ENCODE data around the gene TMEM222.

The TMEM222 gene

DNA sequence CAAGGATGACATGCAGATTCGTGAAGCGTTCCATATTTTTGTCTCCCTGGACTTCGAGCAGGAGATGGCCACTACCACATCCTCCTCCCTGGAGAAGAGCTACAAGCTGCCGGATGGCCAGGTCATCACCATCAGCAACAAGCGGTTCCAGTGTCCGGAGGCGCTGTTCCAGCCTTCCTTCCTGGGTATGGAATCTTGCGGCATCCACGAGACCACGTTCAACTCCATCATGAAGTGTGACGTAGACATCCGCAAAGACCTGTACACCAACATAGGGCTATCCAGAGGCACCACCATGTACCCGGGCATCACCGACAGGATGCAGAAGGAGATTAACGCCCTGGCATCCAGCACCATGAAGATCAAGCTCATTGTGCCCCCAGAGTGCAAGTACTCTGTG is 3.3 kb downstream of the TMEM222 start:
- TF ChIP-seq TAF1 (IDR thresholded peaks at IDR 0.05; ENCODE audit: borderline replicate concordance, insufficient read depth, low read length) (no peak), SIN3A (IDR thresholded peaks at IDR 0.05; ENCODE audit: borderline replicate concordance, insufficient read depth, low read length) (no peak), POLR2AphosphoS5 (IDR thresholded peaks at IDR 0.05; ENCODE audit: low read depth, low read length) (no peak)

DNA sequence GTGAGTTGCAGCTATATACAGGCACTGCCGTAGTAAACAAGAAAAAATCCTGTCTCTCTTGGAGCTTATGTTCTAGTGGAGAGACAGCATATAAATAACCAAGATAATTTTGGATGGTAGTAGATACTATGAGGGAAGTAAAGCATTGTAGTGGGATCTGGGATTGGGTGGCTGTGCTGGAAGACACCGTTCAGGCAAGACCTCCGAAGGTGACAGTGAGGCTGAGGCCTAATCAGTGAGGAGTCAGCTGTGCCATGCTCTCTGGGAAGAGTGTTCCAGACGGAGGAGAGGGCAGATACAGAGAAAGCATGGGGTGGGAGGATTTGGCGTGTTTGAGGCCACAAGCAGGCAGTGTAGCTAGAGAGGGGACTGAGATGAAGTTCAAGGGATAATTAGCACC is 6.0 kb downstream of the TMEM222 start:
- TF ChIP-seq, protein P1, sequence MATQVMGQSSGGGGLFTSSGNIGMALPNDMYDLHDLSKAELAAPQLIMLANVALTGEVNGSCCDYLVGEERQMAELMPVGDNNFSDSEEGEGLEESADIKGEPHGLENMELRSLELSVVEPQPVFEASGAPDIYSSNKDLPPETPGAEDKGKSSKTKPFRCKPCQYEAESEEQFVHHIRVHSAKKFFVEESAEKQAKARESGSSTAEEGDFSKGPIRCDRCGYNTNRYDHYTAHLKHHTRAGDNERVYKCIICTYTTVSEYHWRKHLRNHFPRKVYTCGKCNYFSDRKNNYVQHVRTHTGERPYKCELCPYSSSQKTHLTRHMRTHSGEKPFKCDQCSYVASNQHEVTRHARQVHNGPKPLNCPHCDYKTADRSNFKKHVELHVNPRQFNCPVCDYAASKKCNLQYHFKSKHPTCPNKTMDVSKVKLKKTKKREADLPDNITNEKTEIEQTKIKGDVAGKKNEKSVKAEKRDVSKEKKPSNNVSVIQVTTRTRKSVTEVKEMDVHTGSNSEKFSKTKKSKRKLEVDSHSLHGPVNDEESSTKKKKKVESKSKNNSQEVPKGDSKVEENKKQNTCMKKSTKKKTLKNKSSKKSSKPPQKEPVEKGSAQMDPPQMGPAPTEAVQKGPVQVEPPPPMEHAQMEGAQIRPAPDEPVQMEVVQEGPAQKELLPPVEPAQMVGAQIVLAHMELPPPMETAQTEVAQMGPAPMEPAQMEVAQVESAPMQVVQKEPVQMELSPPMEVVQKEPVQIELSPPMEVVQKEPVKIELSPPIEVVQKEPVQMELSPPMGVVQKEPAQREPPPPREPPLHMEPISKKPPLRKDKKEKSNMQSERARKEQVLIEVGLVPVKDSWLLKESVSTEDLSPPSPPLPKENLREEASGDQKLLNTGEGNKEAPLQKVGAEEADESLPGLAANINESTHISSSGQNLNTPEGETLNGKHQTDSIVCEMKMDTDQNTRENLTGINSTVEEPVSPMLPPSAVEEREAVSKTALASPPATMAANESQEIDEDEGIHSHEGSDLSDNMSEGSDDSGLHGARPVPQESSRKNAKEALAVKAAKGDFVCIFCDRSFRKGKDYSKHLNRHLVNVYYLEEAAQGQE (IDR thresholded peaks at IDR 0.05; ENCODE audit: insufficient read depth in 1 of 2, low read depth in 2 of 2, low read length in 2 of 2), result no peak
- no peak for TF ChIP-seq SIN3A (IDR thresholded peaks at IDR 0.05; ENCODE audit: borderline replicate concordance, insufficient read depth, low read length)
- no peak for TF ChIP-seq POLR2AphosphoS5 (IDR thresholded peaks at IDR 0.05; ENCODE audit: low read depth, low read length)
- TF ChIP-seq TAF1 (IDR thresholded peaks at IDR 0.05; ENCODE audit: borderline replicate concordance, insufficient read depth, low read length), result no peak

DNA sequence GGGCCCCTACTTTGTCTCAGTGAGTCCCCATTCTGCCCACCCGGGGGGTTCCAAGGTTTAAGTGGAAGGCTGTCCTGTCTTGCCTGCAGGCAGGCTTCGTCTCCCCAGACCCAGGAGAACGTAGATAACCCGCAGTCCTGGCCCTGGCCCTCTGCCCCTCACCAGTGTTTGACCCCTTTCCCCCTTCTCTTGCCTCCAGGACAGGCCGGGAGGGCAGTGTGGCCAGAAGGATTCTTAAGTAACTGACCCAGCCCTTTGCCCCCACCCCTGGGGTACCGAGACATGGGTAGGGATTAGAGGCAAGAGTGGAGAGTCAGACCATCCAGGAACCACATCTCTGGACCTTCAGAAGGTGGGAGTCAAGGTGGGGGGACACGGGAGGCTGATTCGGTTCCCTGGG is 8.8 kb downstream of the TMEM222 start:
- TF ChIP-seq, protein P1 (IDR thresholded peaks at IDR 0.05; ENCODE audit: insufficient read depth in 1 of 2, low read depth in 2 of 2, low read length in 2 of 2), result no peak
- TF ChIP-seq POLR2AphosphoS5 (IDR thresholded peaks at IDR 0.05; ENCODE audit: low read depth, low read length) (no peak), TAF1 (IDR thresholded peaks at IDR 0.05; ENCODE audit: borderline replicate concordance, insufficient read depth, low read length) (no peak), SIN3A (IDR thresholded peaks at IDR 0.05; ENCODE audit: borderline replicate concordance, insufficient read depth, low read length) (no peak), FOXP2 (optimal IDR thresholded peaks at IDR 0.05; ENCODE audit: borderline replicate concordance, extremely low read depth, extremely low read length, insufficient read depth) (no peak)

DNA sequence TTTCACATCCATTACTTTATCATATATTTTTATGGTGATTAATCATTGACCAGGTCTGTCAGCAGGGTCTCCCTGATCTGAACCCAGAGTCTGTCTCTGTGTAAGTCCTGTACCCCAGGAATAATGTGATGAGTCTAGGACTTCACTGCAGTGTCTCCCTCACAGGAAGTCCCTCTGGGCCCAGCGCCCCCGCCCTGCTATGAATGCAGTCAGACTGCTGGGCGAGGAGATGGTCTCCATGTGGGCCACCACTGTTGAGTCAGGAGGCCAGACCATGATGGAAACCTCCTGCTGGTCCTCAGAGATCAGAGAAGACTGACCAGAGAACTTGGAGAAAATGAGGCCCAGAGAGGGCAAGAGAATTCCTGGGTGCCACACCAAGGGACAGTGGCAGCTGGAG is 9.5 kb downstream of the TMEM222 start:
- TF ChIP-seq, protein P1 (IDR thresholded peaks at IDR 0.05; ENCODE audit: insufficient read depth in 1 of 2, low read depth in 2 of 2, low read length in 2 of 2), result no peak
- TF ChIP-seq TAF1 (IDR thresholded peaks at IDR 0.05; ENCODE audit: borderline replicate concordance, insufficient read depth, low read length) (no peak), POLR2AphosphoS5 (IDR thresholded peaks at IDR 0.05; ENCODE audit: low read depth, low read length) (no peak), FOXP2 (optimal IDR thresholded peaks at IDR 0.05; ENCODE audit: borderline replicate concordance, extremely low read depth, extremely low read length, insufficient read depth) (no peak), SIN3A (IDR thresholded peaks at IDR 0.05; ENCODE audit: borderline replicate concordance, insufficient read depth, low read length) (no peak)

DNA sequence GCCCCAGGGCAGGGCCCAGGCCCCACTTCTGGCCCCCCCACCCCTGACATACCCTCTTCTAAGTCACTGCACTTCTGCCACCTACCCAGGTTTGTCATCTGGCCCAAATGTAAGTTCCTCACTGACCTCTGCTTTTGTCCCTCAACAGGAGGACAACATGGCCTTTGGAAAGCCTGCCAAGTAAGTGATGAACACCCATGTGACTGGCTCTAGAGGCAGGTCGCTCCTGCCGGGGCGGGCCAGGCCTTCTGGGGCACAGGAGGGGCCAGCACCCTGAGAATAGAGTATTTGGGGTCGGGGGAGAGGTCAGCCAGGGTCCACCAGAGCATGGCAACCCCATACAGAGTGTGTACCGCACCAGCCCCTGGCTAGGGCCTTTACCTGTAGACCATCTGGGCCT is 10.0 kb downstream of the TMEM222 start:
- TF ChIP-seq, protein P1 (IDR thresholded peaks at IDR 0.05; ENCODE audit: insufficient read depth in 1 of 2, low read depth in 2 of 2, low read length in 2 of 2), result no peak
- TF ChIP-seq TAF1 (IDR thresholded peaks at IDR 0.05; ENCODE audit: borderline replicate concordance, insufficient read depth, low read length), result no peak
- TF ChIP-seq FOXP2 (optimal IDR thresholded peaks at IDR 0.05; ENCODE audit: borderline replicate concordance, extremely low read depth, extremely low read length, insufficient read depth), result no peak
- no peak for TF ChIP-seq SIN3A (IDR thresholded peaks at IDR 0.05; ENCODE audit: borderline replicate concordance, insufficient read depth, low read length)
- no peak for TF ChIP-seq POLR2AphosphoS5 (IDR thresholded peaks at IDR 0.05; ENCODE audit: low read depth, low read length)

Data from PFSK-1 (cell line).